DOHH2 (cell line): ENCODE results near the gene TTLL7.

Experiments
- CTCF ChIP-seq: fragments of 200-600 bp; sonication (generic); IDR thresholded peaks from one replicate; pipeline ENCODE4 v1.5.1; 2014; ENCODE audit warnings: antibody characterized with exemption, mild to moderate bottlenecking, low read depth, low read length; ENCODE audit not compliant: poor library complexity, severe bottlenecking
- EZH2phosphoT487 ChIP-seq: fragments of 200-600 bp; sonication (generic); IDR thresholded peaks from 2 replicates; pipeline ENCODE4 v1.6.1; 2017; ENCODE audit warnings: borderline replicate concordance, mild to moderate bottlenecking, antibody characterized with exemption, low read length, moderate library complexity, mixed read lengths

GRCh38 chr1:83905315-83905907 lies 93.5 kb downstream of the TTLL7 start:
- TF ChIP-seq CTCF, result peak; percentile 34
- no peak for TF ChIP-seq EZH2phosphoT487
